Fibroblast of lung (primary cell): ENCODE measurements around the gene ERCC2. TPM values are rescaled to one million over a fixed set of nuclear protein-coding genes. Genes with fewer than 3 reads are reported as not detected.

Source experiments
- DNase-seq, 2 donors: peaks; one replicate each; pipeline versions ENCODE4 v3.0.0 to v3.0.0-alpha.2; 2010; ENCODE audit warnings: low read depth in 2 of 2
- H2AFZ ChIP-seq: 2 replicates; pipeline ENCODE4 v1.5.1; 2012; ENCODE audit warnings: low read length, control low read depth, inconsistent platforms
- H3K27ac ChIP-seq: 2 replicates; pipeline ENCODE4 v1.5.1; 2011; ENCODE audit warnings: low read length, control low read depth; ENCODE audit not compliant: insufficient read depth
- H3K27me3 ChIP-seq: 2 replicates; pipeline ENCODE4 v1.5.1; 2011; ENCODE audit warnings: mild to moderate bottlenecking, low read length; ENCODE audit not compliant: control insufficient read depth, insufficient read depth
- H3K36me3 ChIP-seq: 2 replicates; pipeline ENCODE4 v1.5.1; 2011; ENCODE audit warnings: low read length; ENCODE audit not compliant: control insufficient read depth, insufficient read depth
- H3K4me1 ChIP-seq: 2 replicates; pipeline ENCODE4 v1.5.1; 2011; ENCODE audit warnings: low read length; ENCODE audit not compliant: control insufficient read depth, insufficient read depth; ENCODE audit errors: extremely low read depth
- H3K4me2 ChIP-seq: 2 replicates; pipeline ENCODE4 v1.5.1; 2011; ENCODE audit warnings: low read length, control low read depth; ENCODE audit not compliant: insufficient read depth; ENCODE audit errors: extremely low read depth
- H3K4me3 ChIP-seq, 4 experiments: fragments of 200-600 bp in 1 of 4; sonication (generic) in 1 of 4; replicated peaks in 1 of 4; 2 replicates each; pipeline ENCODE4 v1.5.1; 2011 to 2016; ENCODE audit warnings: low read length in 4 of 4, low read depth in 3 of 4, mild to moderate bottlenecking in 3 of 4, control low read depth in 2 of 4, inconsistent platforms in 1 of 4, mixed read lengths in 1 of 4; ENCODE audit not compliant: insufficient read depth in 1 of 4; ENCODE audit errors: control extremely low read depth in 1 of 4
- H3K79me2 ChIP-seq: 2 replicates; pipeline ENCODE4 v1.5.1; 2012; ENCODE audit warnings: mild to moderate bottlenecking, low read length, inconsistent platforms; ENCODE audit not compliant: control insufficient read depth, insufficient read depth
- H3K9ac ChIP-seq: 2 replicates; pipeline ENCODE4 v1.5.1; 2011; ENCODE audit warnings: mild to moderate bottlenecking, low read length, control low read depth; ENCODE audit not compliant: insufficient read depth
- H3K9me3 ChIP-seq: 2 replicates; pipeline ENCODE4 v1.5.1; 2012; ENCODE audit warnings: low read depth, low read length; ENCODE audit not compliant: control insufficient read depth, insufficient read depth
- H4K20me1 ChIP-seq: 2 replicates; pipeline ENCODE4 v1.5.1; 2011; ENCODE audit warnings: low read length; ENCODE audit not compliant: control insufficient read depth, insufficient read depth; ENCODE audit errors: extremely low read depth
- EZH2 ChIP-seq: IDR thresholded peaks from 2 replicates; pipeline ENCODE4 v1.5.1; 2012; ENCODE audit warnings: low read length, control low read depth, mild to moderate bottlenecking; ENCODE audit errors: missing control alignments
- polyA plus RNA-seq, 2 donors: library from polyadenylated mRNA; depleted of rRNA in 1 of 2; stranded (reverse) in 1 of 2; unstranded in 1 of 2; fragments of >200 nt; gene quantifications; 2 replicates each; pipeline ENCODE4 v1.2.1, GENCODE V29; 2011 to 2012; ENCODE audit warnings: missing spikeins in 1 of 2
- total RNA-seq: library from RNA; depleted of rRNA; stranded (reverse); fragments of >200 nt; gene quantifications from 2 replicates; pipeline ENCODE4 v1.2.1, GENCODE V29; 2014
- TF ChIP-seq, protein P1 (sequence below), 2 donors: IDR thresholded peaks in 1 of 2; conservative IDR thresholded peaks in 1 of 2; 1 replicate in 1 of 2; 2 replicates in 1 of 2; pipeline ENCODE4 v1.5.1; 2011 to 2012; ENCODE audit warnings: low read length in 2 of 2, control low read depth in 1 of 2, inconsistent platforms in 1 of 2, low read depth in 1 of 2, mild to moderate bottlenecking in 1 of 2

The ERCC2 gene
- total and polyA plus RNA-seq, 2 donors (not counting 1 experiment from before 2014, with no cell fraction given), result 21.6 to 57.1 TPM

DNA sequence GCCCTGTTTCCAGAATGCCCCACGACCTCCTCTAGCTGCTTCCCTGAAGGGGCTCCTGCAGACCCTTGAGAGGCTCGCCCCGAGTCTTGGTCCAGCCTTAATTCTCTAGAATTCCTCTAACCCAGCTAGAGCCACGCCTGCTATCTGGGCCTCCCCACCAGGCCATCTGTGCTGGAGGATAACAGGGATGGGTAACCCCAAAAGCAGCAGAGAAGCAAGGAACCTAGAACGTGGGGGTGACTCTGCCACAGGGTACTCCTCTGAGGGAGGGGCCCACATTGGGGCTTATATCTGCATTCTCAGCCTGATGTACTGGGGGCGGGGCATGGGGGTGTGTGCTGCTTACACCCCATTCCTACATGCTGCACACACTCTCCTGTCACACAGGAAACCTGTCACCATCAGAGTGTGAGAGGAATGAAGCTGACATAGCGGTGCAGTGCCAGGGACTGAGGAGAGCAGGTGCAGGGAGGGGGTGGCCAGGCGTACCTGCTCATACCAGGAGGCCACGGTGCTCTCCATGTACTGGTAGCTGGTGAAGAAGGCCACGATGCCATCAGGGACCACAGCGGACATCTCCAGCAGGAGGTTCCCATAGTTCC, 16.0 kb downstream of the ERCC2 start:
- Histone ChIP-seq H4K20me1 (no peaks in the 10 kb centered on the region), H3K27ac (no peak overlapping the region), H3K4me3 (no peak overlapping the region), H3K27me3 (no peaks in the 10 kb centered on the region), H3K36me3 (peaks cover 39% of the 10 kb centered on the region), H2AFZ (no peak overlapping the region), H3K4me2 (no peak overlapping the region), H3K4me1 (no peaks in the 10 kb centered on the region), H3K9me3 (no peaks in the 10 kb centered on the region), H3K79me2 (no peaks in the 10 kb centered on the region), H3K9ac (no peak overlapping the region)
- no peak for DNase-seq
- no peak for TF ChIP-seq EZH2
- TF ChIP-seq, protein P1, sequence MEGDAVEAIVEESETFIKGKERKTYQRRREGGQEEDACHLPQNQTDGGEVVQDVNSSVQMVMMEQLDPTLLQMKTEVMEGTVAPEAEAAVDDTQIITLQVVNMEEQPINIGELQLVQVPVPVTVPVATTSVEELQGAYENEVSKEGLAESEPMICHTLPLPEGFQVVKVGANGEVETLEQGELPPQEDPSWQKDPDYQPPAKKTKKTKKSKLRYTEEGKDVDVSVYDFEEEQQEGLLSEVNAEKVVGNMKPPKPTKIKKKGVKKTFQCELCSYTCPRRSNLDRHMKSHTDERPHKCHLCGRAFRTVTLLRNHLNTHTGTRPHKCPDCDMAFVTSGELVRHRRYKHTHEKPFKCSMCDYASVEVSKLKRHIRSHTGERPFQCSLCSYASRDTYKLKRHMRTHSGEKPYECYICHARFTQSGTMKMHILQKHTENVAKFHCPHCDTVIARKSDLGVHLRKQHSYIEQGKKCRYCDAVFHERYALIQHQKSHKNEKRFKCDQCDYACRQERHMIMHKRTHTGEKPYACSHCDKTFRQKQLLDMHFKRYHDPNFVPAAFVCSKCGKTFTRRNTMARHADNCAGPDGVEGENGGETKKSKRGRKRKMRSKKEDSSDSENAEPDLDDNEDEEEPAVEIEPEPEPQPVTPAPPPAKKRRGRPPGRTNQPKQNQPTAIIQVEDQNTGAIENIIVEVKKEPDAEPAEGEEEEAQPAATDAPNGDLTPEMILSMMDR (conservative IDR thresholded peaks at IDR 0.05 in 1 of 2, IDR thresholded peaks at IDR 0.05 in 1 of 2; ENCODE audit: low read depth in 1 of 2, low read length in 2 of 2), result no peak

DNA sequence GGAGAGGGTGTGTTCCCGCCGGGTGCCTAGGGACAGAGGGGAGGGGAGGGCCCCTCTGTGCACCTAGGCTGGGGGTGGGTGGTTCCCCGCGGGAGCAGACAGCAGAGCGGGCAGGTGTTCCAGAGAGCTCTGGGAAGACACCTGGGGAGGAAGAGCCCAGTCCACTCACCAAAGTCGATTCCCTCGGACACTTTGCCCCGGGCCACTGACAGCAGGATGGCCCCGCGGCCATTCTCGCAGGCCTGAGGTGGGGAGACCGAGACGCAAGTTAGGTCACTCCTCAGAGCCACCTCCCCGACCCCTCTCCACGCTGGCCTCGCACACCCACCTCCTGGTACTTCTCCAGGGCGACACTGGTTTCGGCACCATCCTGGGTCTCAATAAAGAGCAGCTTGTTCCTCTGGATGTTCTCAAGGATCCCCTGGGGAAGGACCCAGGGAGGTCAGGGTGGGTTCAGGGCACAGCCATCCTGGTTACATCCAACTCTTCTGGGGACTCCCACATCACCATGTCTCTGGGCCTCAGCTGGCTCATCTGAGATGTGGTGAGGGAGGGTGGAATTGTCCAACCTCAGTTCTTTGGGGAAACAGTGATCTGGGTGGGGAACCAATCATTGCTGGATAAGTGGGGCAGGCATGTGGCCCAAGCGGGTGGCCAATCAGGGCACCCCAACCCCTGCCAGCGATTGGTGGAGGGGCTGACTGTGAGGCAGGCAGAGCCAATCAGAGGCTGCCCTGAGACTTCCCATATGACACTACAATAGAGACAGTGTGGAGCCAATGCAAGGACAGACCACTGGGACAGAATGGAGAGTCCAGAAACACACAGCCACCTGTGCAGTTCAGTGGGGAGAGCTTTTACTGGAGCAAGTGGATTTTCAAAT, 17.2 kb downstream of the ERCC2 start:
- no peaks in the 10 kb centered on the region for H3K79me2 ChIP-seq
- DNase-seq, result no peak
- H3K27me3 ChIP-seq, result no peaks in the 10 kb centered on the region
- H3K36me3 ChIP-seq, result peaks cover 36% of the 10 kb centered on the region
- H2AFZ ChIP-seq, result no peak overlapping the region
- no peak overlapping the region for H3K27ac ChIP-seq
- no peaks in the 10 kb centered on the region for H4K20me1 ChIP-seq
- TF ChIP-seq EZH2, result no peak
- TF ChIP-seq, protein P1 (conservative IDR thresholded peaks at IDR 0.05 in 1 of 2, IDR thresholded peaks at IDR 0.05 in 1 of 2; ENCODE audit: low read depth in 1 of 2, low read length in 2 of 2), result no peak
- no peak overlapping the region for H3K4me3 ChIP-seq
- no peak overlapping the region for H3K9ac ChIP-seq
- no peaks in the 10 kb centered on the region for H3K4me1 ChIP-seq
- H3K4me2 ChIP-seq, result no peak overlapping the region
- H3K9me3 ChIP-seq, result no peaks in the 10 kb centered on the region

DNA sequence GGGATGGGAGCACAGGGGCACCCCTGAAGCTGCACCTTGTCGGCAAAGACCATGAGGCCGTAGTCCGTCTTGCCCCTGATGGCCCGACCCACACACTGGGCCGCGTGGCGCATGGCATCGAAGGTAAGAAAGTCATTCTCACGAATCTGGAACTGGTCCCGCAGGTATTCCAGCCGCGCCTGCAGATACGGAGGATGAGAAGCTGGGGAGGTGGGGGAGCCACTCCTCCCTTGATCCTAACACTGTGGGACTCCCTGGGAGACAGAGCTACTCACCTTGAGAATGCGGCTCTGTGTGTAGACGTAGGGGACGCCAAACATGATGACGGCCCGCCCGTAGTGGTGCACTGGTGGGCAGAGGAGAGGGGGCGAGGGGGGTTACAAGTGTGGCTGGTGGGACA, 17.9 kb downstream of the ERCC2 start:
- H3K27me3 ChIP-seq, result no peaks in the 10 kb centered on the region
- H3K79me2 ChIP-seq, result no peaks in the 10 kb centered on the region
- H3K4me3 ChIP-seq, result no peak overlapping the region
- no peaks in the 10 kb centered on the region for H4K20me1 ChIP-seq
- H3K36me3 ChIP-seq, result peaks cover 34% of the 10 kb centered on the region
- no peaks in the 10 kb centered on the region for H3K9me3 ChIP-seq
- H3K27ac ChIP-seq, result no peak overlapping the region
- TF ChIP-seq EZH2, result no peak
- TF ChIP-seq, protein P1 (conservative IDR thresholded peaks at IDR 0.05 in 1 of 2, IDR thresholded peaks at IDR 0.05 in 1 of 2; ENCODE audit: low read depth in 1 of 2, low read length in 2 of 2), result no peak
- no peak overlapping the region for H2AFZ ChIP-seq
- DNase-seq, result no peak
- H3K4me2 ChIP-seq, result no peak overlapping the region
- no peak overlapping the region for H3K9ac ChIP-seq
- H3K4me1 ChIP-seq, result no peaks in the 10 kb centered on the region
